ENCODE measurements around the gene RIPPLY3.

DNA sequence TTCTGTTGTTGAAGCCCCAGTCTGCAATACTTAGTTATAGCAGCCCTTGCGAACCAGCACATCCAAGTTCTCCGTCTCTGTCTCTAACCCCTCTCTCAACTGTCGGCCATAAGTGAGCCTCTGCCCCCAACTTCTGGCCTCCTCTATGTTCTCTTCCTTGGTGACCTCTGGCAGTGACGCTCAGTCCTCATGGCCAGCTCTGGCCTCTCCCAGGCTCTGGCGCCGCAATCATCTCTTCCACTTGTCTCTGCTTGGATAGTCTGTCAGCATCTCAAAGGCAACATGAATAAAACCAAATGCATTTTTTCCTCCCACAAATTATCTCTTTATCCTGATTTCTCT, 31.7 kb upstream of the RIPPLY3 start:
- TF ChIP-seq, protein P1, sequence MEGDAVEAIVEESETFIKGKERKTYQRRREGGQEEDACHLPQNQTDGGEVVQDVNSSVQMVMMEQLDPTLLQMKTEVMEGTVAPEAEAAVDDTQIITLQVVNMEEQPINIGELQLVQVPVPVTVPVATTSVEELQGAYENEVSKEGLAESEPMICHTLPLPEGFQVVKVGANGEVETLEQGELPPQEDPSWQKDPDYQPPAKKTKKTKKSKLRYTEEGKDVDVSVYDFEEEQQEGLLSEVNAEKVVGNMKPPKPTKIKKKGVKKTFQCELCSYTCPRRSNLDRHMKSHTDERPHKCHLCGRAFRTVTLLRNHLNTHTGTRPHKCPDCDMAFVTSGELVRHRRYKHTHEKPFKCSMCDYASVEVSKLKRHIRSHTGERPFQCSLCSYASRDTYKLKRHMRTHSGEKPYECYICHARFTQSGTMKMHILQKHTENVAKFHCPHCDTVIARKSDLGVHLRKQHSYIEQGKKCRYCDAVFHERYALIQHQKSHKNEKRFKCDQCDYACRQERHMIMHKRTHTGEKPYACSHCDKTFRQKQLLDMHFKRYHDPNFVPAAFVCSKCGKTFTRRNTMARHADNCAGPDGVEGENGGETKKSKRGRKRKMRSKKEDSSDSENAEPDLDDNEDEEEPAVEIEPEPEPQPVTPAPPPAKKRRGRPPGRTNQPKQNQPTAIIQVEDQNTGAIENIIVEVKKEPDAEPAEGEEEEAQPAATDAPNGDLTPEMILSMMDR (conservative IDR thresholded peaks at IDR 0.05): no peak
- no peak for TF ChIP-seq ZFX (IDR thresholded peaks at IDR 0.05)

All from C4-2B (cell line).